H1 (cell line): Measurements from ENCODE around the gene NR1D2. TPM values are rescaled to one million over a fixed set of nuclear protein-coding genes. Genes with fewer than 3 reads are reported as not detected.

Experiments
- CTCF ChIA-PET: fragments of 300-600 bp; sonication (Branson Sonifier 250); formaldehyde crosslinking; loops from one replicate; lab custom pipeline; 2021; ENCODE audit not compliant: partially characterized antibody; lab: Charles Lee
- POLR2A ChIA-PET: fragments of 300-600 bp; sonication (Branson Sonifier 250); formaldehyde crosslinking; loops from one replicate; lab custom pipeline; 2021; ENCODE audit warnings: inconsistent platforms; ENCODE audit not compliant: partially characterized antibody; lab: Charles Lee
- DNase-seq, 2 experiments: peaks; one replicate each; pipeline versions ENCODE4 v3.0.0 to v3.0.0-alpha.2; 2010 to 2022; ENCODE audit warnings: low spot score in 2 of 2, low read depth in 1 of 2, mixed read lengths in 1 of 2
- FAIRE-seq: peaks from 2 replicates; lab custom pipeline; 2011; peaks lifted over from hg19 to GRCh38; lab: Jason Lieb, UNC
- H2AFZ ChIP-seq: 2 replicates; pipeline ENCODE4 v1.8.1; 2012; ENCODE audit warnings: low read length, inconsistent platforms
- H2AK5ac ChIP-seq: 2 replicates; pipeline ENCODE4 v1.6.1; 2013; ENCODE audit warnings: low read depth, low read length
- H2BK120ac ChIP-seq: replicated peaks from 2 replicates; pipeline ENCODE3; 2013; ENCODE audit warnings: low read depth, low read length, inconsistent platforms
- H2BK12ac ChIP-seq: 2 replicates; pipeline ENCODE4 v1.6.1; 2013; ENCODE audit warnings: low read depth, low read length
- H2BK15ac ChIP-seq: 2 replicates; pipeline ENCODE4 v1.6.1; 2013; ENCODE audit warnings: low read length
- H2BK20ac ChIP-seq: 2 replicates; pipeline ENCODE4 v1.6.1; 2013; ENCODE audit warnings: low read length
- H2BK5ac ChIP-seq: 2 replicates; pipeline ENCODE4 v1.6.1; 2013; ENCODE audit warnings: low read depth, low read length
- H3K14ac ChIP-seq: 2 replicates; pipeline ENCODE4 v1.6.1; 2013; ENCODE audit warnings: inconsistent platforms; ENCODE audit not compliant: insufficient read length
- H3K18ac ChIP-seq: 2 replicates; pipeline ENCODE4 v1.6.1; 2013; ENCODE audit warnings: low read length; ENCODE audit errors: extremely low read depth
- H3K23ac ChIP-seq: 2 replicates; pipeline ENCODE4 v1.6.1; 2013; ENCODE audit warnings: inconsistent platforms; ENCODE audit not compliant: insufficient read length
- H3K23me2 ChIP-seq: 2 replicates; pipeline ENCODE4 v1.6.1; 2013; ENCODE audit warnings: low read depth, low read length
- H3K27ac ChIP-seq: 2 replicates; pipeline ENCODE4 v1.6.1; 2011; ENCODE audit warnings: low read depth, low read length, inconsistent platforms
- H3K27me3 ChIP-seq, 4 experiments: replicated peaks in 1 of 4; 1 replicate in 1 of 4; 2 replicates in 3 of 4; pipeline versions ENCODE4 v1.6.1 to v1.8.1; 2011 to 2013; ENCODE audit warnings: low read length in 3 of 4, mild to moderate bottlenecking in 3 of 4, inconsistent platforms in 2 of 4, mixed read lengths in 2 of 4, moderate library complexity in 1 of 4; ENCODE audit not compliant: control insufficient read depth in 3 of 4, insufficient read depth in 3 of 4; ENCODE audit errors: extremely low read depth in 1 of 4
- H3K36me3 ChIP-seq, 4 experiments: 2 replicates each; pipeline versions ENCODE4 v1.6.1 to v1.8.1; 2011 to 2013; ENCODE audit warnings: mild to moderate bottlenecking in 4 of 4, low read length in 3 of 4, moderate library complexity in 2 of 4, control low read depth in 1 of 4, inconsistent platforms in 1 of 4; ENCODE audit not compliant: insufficient read depth in 4 of 4, control insufficient read depth in 2 of 4
- H3K4ac ChIP-seq: replicated peaks from 2 replicates; pipeline ENCODE3; 2013; ENCODE audit warnings: low read length, low read depth, mixed read lengths, inconsistent platforms; ENCODE audit not compliant: insufficient read length
- H3K4me1 ChIP-seq, 4 experiments: replicated peaks in 1 of 4; 1 replicate in 1 of 4; 2 replicates in 3 of 4; pipeline versions ENCODE4 v1.6.1 to v1.8.1; 2011 to 2013; ENCODE audit warnings: low read length in 3 of 4, inconsistent platforms in 2 of 4, mixed read lengths in 1 of 4; ENCODE audit not compliant: insufficient read depth in 4 of 4, control insufficient read depth in 3 of 4
- H3K4me2 ChIP-seq, 2 experiments: 2 replicates each; pipeline versions ENCODE4 v1.6.1 to v1.8.1; 2011 to 2013; ENCODE audit warnings: low read depth in 2 of 2, low read length in 2 of 2, control low read depth in 1 of 2, inconsistent platforms in 1 of 2, mild to moderate bottlenecking in 1 of 2; ENCODE audit not compliant: insufficient read depth in 1 of 2
- H3K4me3 ChIP-seq, 4 experiments: fragments of 200-600, 300-600 bp in 1 of 4; sonication (generic), shearing (Covaris generic), sonication (Bioruptor Twin) in 1 of 4; 2 replicates each; pipeline versions ENCODE4 v1.5.1 to v1.8.1; 2011 to 2016; ENCODE audit warnings: low read length in 4 of 4, low read depth in 3 of 4, control low read depth in 2 of 4, inconsistent platforms in 2 of 4, mild to moderate bottlenecking in 2 of 4, mixed read lengths in 1 of 4, moderate library complexity in 1 of 4; ENCODE audit not compliant: insufficient read depth in 2 of 4; ENCODE audit errors: extremely low read depth in 1 of 4
- H3K56ac ChIP-seq: replicated peaks from 2 replicates; pipeline ENCODE3; 2013; ENCODE audit warnings: low read depth, mild to moderate bottlenecking, mixed read lengths, low read length, inconsistent platforms; ENCODE audit not compliant: insufficient read length
- H3K79me1 ChIP-seq: 2 replicates; pipeline ENCODE4 v1.6.1; 2013; ENCODE audit warnings: low read depth, low read length, control low read depth
- H3K79me2 ChIP-seq, 2 experiments: 2 replicates each; pipeline versions ENCODE4 v1.6.1 to v1.8.1; 2012 to 2013; ENCODE audit warnings: low read length in 2 of 2, mild to moderate bottlenecking in 2 of 2, inconsistent platforms in 1 of 2; ENCODE audit not compliant: insufficient read depth in 2 of 2, control insufficient read depth in 1 of 2
- H3K9ac ChIP-seq, 4 experiments: replicated peaks in 1 of 4; 1 replicate in 1 of 4; 2 replicates in 3 of 4; pipeline versions ENCODE4 v1.6.1 to v1.8.1; 2011 to 2013; ENCODE audit warnings: low read depth in 3 of 4, low read length in 3 of 4, control low read depth in 2 of 4, mild to moderate bottlenecking in 2 of 4, moderate library complexity in 2 of 4, inconsistent platforms in 1 of 4; ENCODE audit errors: extremely low read depth in 1 of 4
- H3K9me3 ChIP-seq, 2 experiments: 2 replicates each; pipeline versions ENCODE4 v1.6.1 to v1.8.1; 2012 to 2013; ENCODE audit warnings: mild to moderate bottlenecking in 2 of 2, moderate library complexity in 2 of 2, control low read depth in 1 of 2, inconsistent platforms in 1 of 2, low read depth in 1 of 2, low read length in 1 of 2, mixed read lengths in 1 of 2; ENCODE audit not compliant: insufficient read depth in 2 of 2
- H4K20me1 ChIP-seq, 2 experiments: replicated peaks in 1 of 2; 2 replicates each; pipeline versions ENCODE3 to v1.8.1; 2011 to 2013; ENCODE audit warnings: inconsistent platforms in 2 of 2, low read length in 2 of 2, mild to moderate bottlenecking in 1 of 2; ENCODE audit not compliant: insufficient read depth in 2 of 2, control insufficient read depth in 1 of 2
- H4K5ac ChIP-seq: 2 replicates; pipeline ENCODE4 v1.6.1; 2013; ENCODE audit warnings: low read length, low read depth, mixed read lengths, inconsistent platforms; ENCODE audit not compliant: insufficient read length
- H4K8ac ChIP-seq: 2 replicates; pipeline ENCODE4 v1.8.0; 2013; ENCODE audit warnings: mild to moderate bottlenecking, moderate library complexity, low read length, inconsistent platforms; ENCODE audit not compliant: insufficient read depth; ENCODE audit errors: extremely low read depth
- H4K91ac ChIP-seq: replicated peaks from 2 replicates; pipeline ENCODE3; 2013; ENCODE audit warnings: low read length, mixed read lengths, inconsistent platforms; ENCODE audit not compliant: insufficient read length
- CBX8 ChIP-seq: fragments of 300-800, 300-1000 bp; sonication (generic); IDR thresholded peaks from 2 replicates; pipeline ENCODE4 v1.7.1; 2016; ENCODE audit warnings: low read depth, low read length, borderline replicate concordance
- CHD1 ChIP-seq: IDR thresholded peaks from 2 replicates; pipeline ENCODE4 v1.6.1; 2012; ENCODE audit warnings: low read depth, low read length, improper control_type of control experiment
- CREB1 ChIP-seq: IDR thresholded peaks from 2 replicates; pipeline ENCODE4 v1.6.1; 2012; ENCODE audit warnings: inconsistent platforms
- EP300 ChIP-seq, 2 experiments: IDR thresholded peaks; 1 replicate in 1 of 2; 2 replicates in 1 of 2; pipeline ENCODE4 v1.6.1; 2011 to 2012; ENCODE audit warnings: low read depth in 2 of 2, low read length in 2 of 2, mild to moderate bottlenecking in 2 of 2, borderline replicate concordance in 1 of 2, inconsistent platforms in 1 of 2, moderate library complexity in 1 of 2
- KDM4A ChIP-seq: IDR thresholded peaks from one replicate; pipeline ENCODE4 v1.7.1; 2012; ENCODE audit warnings: low read depth, mild to moderate bottlenecking, moderate library complexity, low read length, inconsistent platforms; ENCODE audit not compliant: severe bottlenecking
- NRF1 ChIP-seq: IDR thresholded peaks from 2 replicates; pipeline ENCODE4 v1.6.1; 2011; ENCODE audit warnings: mild to moderate bottlenecking, low read depth, low read length, improper control_type of control experiment
- POLR2A ChIP-seq, 2 experiments: IDR thresholded peaks; 1 replicate in 1 of 2; 2 replicates in 1 of 2; pipeline ENCODE4 v1.6.1; 2011; ENCODE audit warnings: low read depth in 2 of 2, low read length in 2 of 2, mild to moderate bottlenecking in 2 of 2; ENCODE audit errors: control extremely low read depth in 1 of 2
- POU5F1 ChIP-seq: IDR thresholded peaks from 2 replicates; pipeline ENCODE4 v1.6.1; 2011; ENCODE audit warnings: low read depth, mild to moderate bottlenecking, low read length, moderate library complexity
- RBBP5 ChIP-seq: IDR thresholded peaks from 2 replicates; pipeline ENCODE4 v1.7.1; 2012; ENCODE audit warnings: low read depth, mild to moderate bottlenecking, inconsistent platforms, low read length, moderate library complexity, borderline replicate concordance
- RFX5 ChIP-seq: IDR thresholded peaks from 2 replicates; pipeline ENCODE4 v1.6.1; 2011; ENCODE audit warnings: low read depth, low read length, improper control_type of control experiment, borderline replicate concordance
- SIN3A ChIP-seq, 2 experiments: IDR thresholded peaks in 1 of 2; conservative IDR thresholded peaks in 1 of 2; 2 replicates each; pipeline ENCODE4 v1.6.1; 2011 to 2012; ENCODE audit warnings: low read length in 2 of 2, improper control_type of control experiment in 1 of 2, low read depth in 1 of 2, mild to moderate bottlenecking in 1 of 2
- SIRT6 ChIP-seq: IDR thresholded peaks from one replicate; pipeline ENCODE4 v1.7.1; 2012; ENCODE audit warnings: low read length, inconsistent platforms
- SP1 ChIP-seq: IDR thresholded peaks from 2 replicates; pipeline ENCODE4 v1.6.1; 2011; ENCODE audit warnings: low read depth, low read length
- SRF ChIP-seq: IDR thresholded peaks from 2 replicates; pipeline ENCODE4 v1.6.1; 2011; ENCODE audit warnings: mild to moderate bottlenecking, low read depth, low read length, moderate library complexity
- YY1 ChIP-seq: IDR thresholded peaks from 2 replicates; pipeline ENCODE4 v1.6.1; 2011; ENCODE audit warnings: low read depth, mild to moderate bottlenecking, low read length
- whole genome bisulfite sequencing, 2 experiments: shearing (Covaris generic) in 1 of 2; methylation state at CpG; one replicate each; pipeline versions ENCODE4 v1.1.6 to v1.1.7; 2013 to 2015; ENCODE audit warnings: low lambda C conversion rate in 2 of 2, mixed read lengths in 2 of 2, inconsistent platforms in 1 of 2, low coverage in 1 of 2, missing lambda C conversion rate in 1 of 2; ENCODE audit not compliant: insufficient replicate concordance in 2 of 2, insufficient coverage in 1 of 2, insufficient read length in 1 of 2; ENCODE audit errors: extremely low coverage in 1 of 2, missing lambda C conversion rate in 1 of 2; 5-methylcytosine and 5-hydroxymethylcytosine counted together
- polyA plus RNA-seq, 7 experiments: library from polyadenylated mRNA; depleted of rRNA in 3 of 7; stranded (reverse) in 5 of 7; unstranded in 2 of 7; fragments of >200 nt in 5 of 7; fragments of 200-250 nt in 2 of 7; gene quantifications; 1 replicate in 5 of 7; 2 replicates in 1 of 7; 4 replicates in 1 of 7; pipeline versions ENCODE4 v1.2.1 to v1.2.3, GENCODE V29; 2011 to 2013; ENCODE audit warnings: missing spikeins in 2 of 7, mixed read lengths in 2 of 7
- total RNA-seq: library from RNA; stranded (reverse); fragmentation: NEBNext Ultra II Directional; extraction: Animal tissue kit (Norgen Biotek cat#: 25700); gene quantifications from 2 replicates; pipeline ENCODE4 v1.2.1, GENCODE V29; 2021

Gene NR1D2
- total and polyA plus RNA-seq, 2 of the 8 experiments (the other 6 are each of a cell fraction or from before 2014, with no cell fraction given): 5.9 to 21.7 TPM

GRCh38 chr3:23952646-23953045 lies 7.6 kb downstream of the NR1D2 start:
- Histone ChIP-seq H3K27me3 (no peaks in the 10 kb centered on the region), H3K23me2 (no peaks in the 10 kb centered on the region), H2BK12ac (no peak overlapping the region), H2BK5ac (no peak overlapping the region), H3K56ac (no peak overlapping the region), H3K27ac (no peak overlapping the region), H3K4me1 (peaks cover under 1 to 5% (median 4%) of the 10 kb centered on the region in 4 experiments; a peak in 4 of 7 replicates), H3K23ac (no peak overlapping the region), H3K14ac (no peak overlapping the region), H3K79me2 (peaks cover 7 to 79% of the 10 kb centered on the region in 2 experiments), H3K4me2 (no peak overlapping the region), H4K8ac (no peak overlapping the region), H2BK20ac (no peak overlapping the region), H4K20me1 (peaks cover 1 to 8% of the 10 kb centered on the region in 2 experiments), H3K9ac (no peak overlapping the region), H2AK5ac (no peak overlapping the region), H2BK120ac (no peak overlapping the region), H3K4ac (no peak overlapping the region), H3K18ac (no peak overlapping the region), H4K5ac (no peak overlapping the region), H3K4me3 (no peak overlapping the region), H3K79me1 (no peaks in the 10 kb centered on the region), H4K91ac (no peak overlapping the region), H2BK15ac (no peak overlapping the region), H3K9me3 (no peaks in the 10 kb centered on the region), H2AFZ (no peak overlapping the region), H3K36me3 (peaks cover 0 to 6% (median 0%) of the 10 kb centered on the region in 4 experiments; a peak in 1 of 8 replicates)
- DNase-seq (no peak), FAIRE-seq (no peak)
- POLR2A ChIA-PET: interaction anchor here (0.7 to 4.4 kb wide), 2 partner anchors 35 to 241 kb away, joined by 3 to 17 read pairs; partner anchors contain the start of genes NKIRAS1 and RPL15
- WGBS, 2 experiments: 91% methylated on average over 4 of the region's 4 CpGs; no CpG with 5 or more reads in 1 of the 2 experiments
- CTCF ChIA-PET: interaction anchor here (1.0 kb wide), 1 partner anchor 28 kb away, joined by 6 read pairs; no protein-coding TSS in a partner anchor
- TF ChIP-seq YY1: no peak
- TF ChIP-seq SP1: no peak
- TF ChIP-seq RFX5: no peak
- TF ChIP-seq NRF1: no peak
- TF ChIP-seq SIRT6: no peak
- no peak for TF ChIP-seq KDM4A
- TF ChIP-seq RBBP5: no peak
- no peak for TF ChIP-seq SRF
- no peak for TF ChIP-seq CREB1
- no peak for TF ChIP-seq EP300 (IDR thresholded peaks at IDR 0.05; ENCODE audit: borderline replicate concordance in 1 of 2, low read depth in 2 of 2, low read length in 2 of 2)
- no peak for TF ChIP-seq CBX8
- TF ChIP-seq POLR2A (IDR thresholded peaks at IDR 0.05; ENCODE audit: control extremely low read depth in 1 of 2, low read depth in 2 of 2, low read length in 2 of 2): no peak
- TF ChIP-seq POU5F1: no peak
- no peak for TF ChIP-seq CHD1
- no peak for TF ChIP-seq SIN3A (conservative IDR thresholded peaks at IDR 0.05 in 1 of 2, IDR thresholded peaks at IDR 0.05 in 1 of 2; ENCODE audit: low read depth in 1 of 2, low read length in 2 of 2)
